ENCODE results near the gene MED16. TPM values are rescaled to one million over a fixed set of nuclear protein-coding genes. Genes with fewer than 3 reads are reported as not detected.

Gene MED16, protein sequence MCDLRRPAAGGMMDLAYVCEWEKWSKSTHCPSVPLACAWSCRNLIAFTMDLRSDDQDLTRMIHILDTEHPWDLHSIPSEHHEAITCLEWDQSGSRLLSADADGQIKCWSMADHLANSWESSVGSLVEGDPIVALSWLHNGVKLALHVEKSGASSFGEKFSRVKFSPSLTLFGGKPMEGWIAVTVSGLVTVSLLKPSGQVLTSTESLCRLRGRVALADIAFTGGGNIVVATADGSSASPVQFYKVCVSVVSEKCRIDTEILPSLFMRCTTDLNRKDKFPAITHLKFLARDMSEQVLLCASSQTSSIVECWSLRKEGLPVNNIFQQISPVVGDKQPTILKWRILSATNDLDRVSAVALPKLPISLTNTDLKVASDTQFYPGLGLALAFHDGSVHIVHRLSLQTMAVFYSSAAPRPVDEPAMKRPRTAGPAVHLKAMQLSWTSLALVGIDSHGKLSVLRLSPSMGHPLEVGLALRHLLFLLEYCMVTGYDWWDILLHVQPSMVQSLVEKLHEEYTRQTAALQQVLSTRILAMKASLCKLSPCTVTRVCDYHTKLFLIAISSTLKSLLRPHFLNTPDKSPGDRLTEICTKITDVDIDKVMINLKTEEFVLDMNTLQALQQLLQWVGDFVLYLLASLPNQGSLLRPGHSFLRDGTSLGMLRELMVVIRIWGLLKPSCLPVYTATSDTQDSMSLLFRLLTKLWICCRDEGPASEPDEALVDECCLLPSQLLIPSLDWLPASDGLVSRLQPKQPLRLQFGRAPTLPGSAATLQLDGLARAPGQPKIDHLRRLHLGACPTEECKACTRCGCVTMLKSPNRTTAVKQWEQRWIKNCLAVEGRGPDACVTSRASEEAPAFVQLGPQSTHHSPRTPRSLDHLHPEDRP
- total RNA-seq (2012; rRNA removed) (8.1 and 15.3 TPM in 2 replicates), polyA plus RNA-seq (2012; rRNA removed) (40.2 and 49.0 TPM in 2 replicates), Bru-seq, nascent RNA (percentile 58 among the genes with signal in this experiment), BruChase-seq, experiment 1, labeled RNA remaining after a 6-hour chase (percentile 73 among the genes with signal in this experiment), BruChase-seq, experiment 2, labeled RNA remaining after a 2-hour chase (percentile 60 among the genes with signal in this experiment)
- polyA plus RNA-seq (2012; cell fraction: cytosol; rRNA removed), result 38.6 and 59.2 TPM in 2 replicates
- polyA plus RNA-seq (2012; cell fraction: nucleus; rRNA removed; ENCODE audit: low replicate concordance), result 38.3 and 110 TPM in 2 replicates
- long read RNA-seq, transcript MED16-204 (15 exons, 3,420 nt), result major isoform, 42 of 83 reads
- long read RNA-seq, partial matches to known transcripts, result 34 of 83 reads
- long read RNA-seq, other reads (novel, unspliced or antisense), result 6 of 83 reads

DNA sequence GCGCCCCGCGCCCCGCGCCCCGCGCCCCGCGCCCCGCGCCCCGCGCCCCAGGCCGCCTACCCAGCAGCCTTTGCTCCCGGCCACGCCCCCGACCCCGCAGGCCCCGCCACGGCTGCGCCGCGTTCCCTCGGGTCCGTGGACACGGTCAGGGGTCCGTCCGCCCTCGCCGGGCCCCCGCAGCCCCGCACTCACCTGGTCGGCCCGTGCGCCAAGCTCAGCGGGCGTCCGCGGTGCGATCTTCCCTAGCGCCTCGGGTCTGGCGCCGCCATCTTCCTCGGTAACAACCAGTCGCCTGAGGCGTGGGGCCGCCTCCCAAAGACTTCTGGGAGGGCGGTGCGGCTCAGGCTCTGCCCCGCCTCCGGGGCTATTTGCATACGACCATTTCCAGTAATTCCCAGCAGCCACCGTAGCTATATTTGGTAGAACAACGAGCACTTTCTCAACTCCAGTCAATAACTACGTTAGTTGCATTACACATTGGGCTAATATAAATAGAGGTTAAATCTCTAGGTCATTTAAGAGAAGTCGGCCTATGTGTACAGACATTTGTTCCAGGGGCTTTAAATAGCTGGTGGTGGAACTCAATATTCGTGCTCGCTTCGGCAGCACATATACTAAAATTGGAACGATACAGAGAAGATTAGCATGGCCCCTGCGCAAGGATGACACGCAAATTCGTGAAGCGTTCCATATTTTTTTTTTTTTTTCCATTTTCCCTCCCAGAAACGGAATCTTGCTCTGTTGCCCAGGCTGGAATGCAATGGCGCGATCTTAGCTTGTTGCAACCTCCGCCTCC is at the start of gene MED16, which contains the start of gene RNU6-9:
MED16 (minus strand) TSS at position 294 of the 796 bp plus-strand sequence. CDS start 2,056 bp downstream, outside the sequence.
RNU6-9 (plus strand) TSS at position 591 of the 796 bp plus-strand sequence.
- no peak within 1 kb of the TSS; the same call in 2 of the 3 replicates for H2BK15ac ChIP-seq (ENCODE audit: low read depth, low read length)
- intact Hi-C loops (cut with micrococcal nuclease), result no loop called here
- peak within 1 kb of the TSS; percentile 97 for H3K4ac ChIP-seq (ENCODE audit: low read depth, low read length)
- no peak for TF ChIP-seq CEBPB (IDR thresholded peaks at IDR 0.05; ENCODE audit: low read depth, low read length)
- peak; percentile 42; the same call in 1 of the 2 replicates for TF ChIP-seq NFE2L2 (IDR thresholded peaks at IDR 0.05; ENCODE audit: low read depth, low read length)
- TF ChIP-seq MAZ (IDR thresholded peaks at IDR 0.05; ENCODE audit: borderline replicate concordance, low read depth, low read length), result peak; percentile 47; the same call in 1 of the 2 replicates
- TF ChIP-seq CHD1 (IDR thresholded peaks at IDR 0.05; ENCODE audit: low read depth, low read length), result no peak
- TF ChIP-seq, protein P1, sequence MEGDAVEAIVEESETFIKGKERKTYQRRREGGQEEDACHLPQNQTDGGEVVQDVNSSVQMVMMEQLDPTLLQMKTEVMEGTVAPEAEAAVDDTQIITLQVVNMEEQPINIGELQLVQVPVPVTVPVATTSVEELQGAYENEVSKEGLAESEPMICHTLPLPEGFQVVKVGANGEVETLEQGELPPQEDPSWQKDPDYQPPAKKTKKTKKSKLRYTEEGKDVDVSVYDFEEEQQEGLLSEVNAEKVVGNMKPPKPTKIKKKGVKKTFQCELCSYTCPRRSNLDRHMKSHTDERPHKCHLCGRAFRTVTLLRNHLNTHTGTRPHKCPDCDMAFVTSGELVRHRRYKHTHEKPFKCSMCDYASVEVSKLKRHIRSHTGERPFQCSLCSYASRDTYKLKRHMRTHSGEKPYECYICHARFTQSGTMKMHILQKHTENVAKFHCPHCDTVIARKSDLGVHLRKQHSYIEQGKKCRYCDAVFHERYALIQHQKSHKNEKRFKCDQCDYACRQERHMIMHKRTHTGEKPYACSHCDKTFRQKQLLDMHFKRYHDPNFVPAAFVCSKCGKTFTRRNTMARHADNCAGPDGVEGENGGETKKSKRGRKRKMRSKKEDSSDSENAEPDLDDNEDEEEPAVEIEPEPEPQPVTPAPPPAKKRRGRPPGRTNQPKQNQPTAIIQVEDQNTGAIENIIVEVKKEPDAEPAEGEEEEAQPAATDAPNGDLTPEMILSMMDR (conservative IDR thresholded peaks at IDR 0.05; ENCODE audit: low read depth, low read length), result no peak
- TF ChIP-seq BHLHE40 (IDR thresholded peaks at IDR 0.05; ENCODE audit: low read depth, low read length), result no peak
- TF ChIP-seq SMC3 (IDR thresholded peaks at IDR 0.05; ENCODE audit: low read depth, low read length), result no peak
- peak; percentile 38; the same call in 1 of the 2 replicates for TF ChIP-seq MXI1 (IDR thresholded peaks at IDR 0.05; ENCODE audit: borderline replicate concordance, low read depth, low read length)
- no peak for TF ChIP-seq MAFK (IDR thresholded peaks at IDR 0.05; ENCODE audit: low read depth, low read length)
- TF ChIP-seq RAD21 (IDR thresholded peaks at IDR 0.05; ENCODE audit: low read length), result no peak
- TF ChIP-seq FOS (IDR thresholded peaks at IDR 0.05; ENCODE audit: low read depth, low read length), result peak; percentile 53; the same call in 1 of the 2 replicates
- H2BK5ac ChIP-seq (ENCODE audit: low read depth, low read length, poor library complexity, severe bottlenecking), result peak within 1 kb of the TSS; percentile 100
- peaks cover 29% of the 10 kb centered on the region for H3K36me3 ChIP-seq (ENCODE audit: control insufficient read depth, insufficient read depth, low read length)
- H3K14ac ChIP-seq (replicated peaks; ENCODE audit: low read depth, low read length), result peak within 1 kb of the TSS; percentile 93
- ATAC-seq (ENCODE audit: low read depth) (peak; percentile 99), DNase-seq (peak; percentile 90)
- WGBS, 2 experiments (ENCODE audit: extremely low coverage in 2 of 2, insufficient read length in 1 of 2), result 1% methylated on average over 29 of the region's 69 CpGs; no CpG with 5 or more reads in 1 of the 2 experiments
- POLR2A ChIA-PET (ENCODE audit: unreplicated experiment), result no interaction called here
- CTCF ChIA-PET, result no interaction called here
- peak within 1 kb of the TSS; percentile 90 for H2BK120ac ChIP-seq (ENCODE audit: low read depth, low read length)
- in situ Hi-C loops (cut with MboI; ENCODE audit: low sequenced_read_pairs), result no loop called here
- peaks cover 9 to 31% of the 10 kb centered on the region in 2 experiments for H3K79me1 ChIP-seq (ENCODE audit: low read depth in 1 of 2, low read length in 2 of 2)
- H3K56ac ChIP-seq (ENCODE audit: extremely low read depth, insufficient read depth, low read length), result peak within 1 kb of the TSS; percentile 97
- peak within 1 kb of the TSS; percentile 24 to 94 for H4K8ac ChIP-seq (ENCODE audit: low read depth in 2 of 2, low read length in 2 of 2)
- H3K27ac ChIP-seq (ENCODE audit: insufficient read depth, low read length), result peak within 1 kb of the TSS; percentile 98
- H2AK9ac ChIP-seq (replicated peaks; ENCODE audit: low read depth, low read length, poor library complexity), result peak within 1 kb of the TSS; percentile 92
- H3K9me3 ChIP-seq (ENCODE audit: control insufficient read depth, insufficient read depth, low read length), result no peaks in the 10 kb centered on the region
- H4K5ac ChIP-seq (ENCODE audit: low read depth, low read length), result peak within 1 kb of the TSS; percentile 91
- H3K4me2 ChIP-seq (ENCODE audit: low read depth, low read length), result peak within 1 kb of the TSS; percentile 99
- peak within 1 kb of the TSS; percentile 82 for H3K18ac ChIP-seq (ENCODE audit: low read depth, low read length)
- peaks cover 6% of the 10 kb centered on the region; the same call in 1 of the 2 replicates for H4K20me1 ChIP-seq (ENCODE audit: insufficient read depth, low read length)
- no peaks in the 10 kb centered on the region for H3K27me3 ChIP-seq (ENCODE audit: control insufficient read depth, insufficient read depth, low read length)
- H3K9ac ChIP-seq (ENCODE audit: low read depth, low read length), result peak within 1 kb of the TSS; percentile 92
- H3K9me1 ChIP-seq (ENCODE audit: insufficient read depth, low read length), result peaks cover 6% of the 10 kb centered on the region; the same call in 1 of the 2 replicates
- dilution Hi-C loops (cut with HindIII; ENCODE audit: low sequenced_read_pairs, unreplicated experiment), result no loop called here
- peak within 1 kb of the TSS; percentile 93 for H3K23ac ChIP-seq (ENCODE audit: low read depth, low read length)
- H3K4me1 ChIP-seq (ENCODE audit: control insufficient read depth, insufficient read depth, low read length), result no peaks in the 10 kb centered on the region
- H2AK5ac ChIP-seq (ENCODE audit: low read depth, low read length), result peak within 1 kb of the TSS; percentile 52; the same call in 1 of the 2 replicates
- H4K91ac ChIP-seq (ENCODE audit: insufficient read depth, low read depth, low read length), result peak within 1 kb of the TSS; percentile 94
- H2AFZ ChIP-seq (replicated peaks; ENCODE audit: low read length, poor library complexity), result peak within 1 kb of the TSS; percentile 99
- BruUV-seq (replicated peaks), result no TSS peak
- no peak within 1 kb of the TSS; the same call in 1 of the 2 replicates for H2BK20ac ChIP-seq (ENCODE audit: low read depth, low read length)
- peak within 1 kb of the TSS; percentile 97 for H3K4me3 ChIP-seq (ENCODE audit: insufficient read depth, low read depth, low read length)

Measured in IMR-90 (cell line).